ENCODE measurements around the gene PCCA. TPM values are rescaled to one million over a fixed set of nuclear protein-coding genes. Genes with fewer than 3 reads are reported as not detected.

The PCCA gene
- total RNA-seq, 2 donors from 2014 or later = 19.6 to 38.6 TPM

DNA sequence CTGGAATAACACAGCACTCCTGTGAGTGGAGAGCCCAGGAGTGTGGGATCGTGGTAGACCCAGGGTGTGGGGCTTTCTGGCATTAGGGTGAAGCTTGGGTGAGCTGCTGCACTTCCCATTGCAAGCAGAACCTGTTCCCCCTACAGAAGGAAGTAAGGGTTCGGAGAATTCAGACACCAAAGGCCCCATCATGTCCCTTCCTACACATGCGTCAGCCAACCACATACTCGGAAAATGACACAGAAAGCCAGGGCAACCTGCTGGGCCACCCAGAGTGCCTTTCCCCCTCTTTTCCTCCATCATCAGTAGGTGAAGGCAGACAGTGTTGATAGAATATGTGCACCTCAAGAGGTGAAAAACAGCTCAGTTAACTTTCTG is 456.8 kb downstream of the PCCA start:
- DNase-seq (ENCODE audit: low spot score) = no peak
- Histone ChIP-seq H3K36me3 (no peaks in the 10 kb centered on the region), H3K4me3 (no peak overlapping the region), H3K27ac (no peak overlapping the region), H3K9me3 (no peaks in the 10 kb centered on the region), H3K27me3 (no peaks in the 10 kb centered on the region), H3K4me1 (peaks cover 0 to 4% of the 10 kb centered on the region in 2 donors)
- TF ChIP-seq CTCF (IDR thresholded peaks at IDR 0.05) = no peak

- no peak for DNase-seq (ENCODE audit: low spot score)
- no peak overlapping the region for H3K27ac ChIP-seq
These were observed 458.0 kb downstream of the PCCA start for GRCh38 chr13:100546713-100547405.

DNA sequence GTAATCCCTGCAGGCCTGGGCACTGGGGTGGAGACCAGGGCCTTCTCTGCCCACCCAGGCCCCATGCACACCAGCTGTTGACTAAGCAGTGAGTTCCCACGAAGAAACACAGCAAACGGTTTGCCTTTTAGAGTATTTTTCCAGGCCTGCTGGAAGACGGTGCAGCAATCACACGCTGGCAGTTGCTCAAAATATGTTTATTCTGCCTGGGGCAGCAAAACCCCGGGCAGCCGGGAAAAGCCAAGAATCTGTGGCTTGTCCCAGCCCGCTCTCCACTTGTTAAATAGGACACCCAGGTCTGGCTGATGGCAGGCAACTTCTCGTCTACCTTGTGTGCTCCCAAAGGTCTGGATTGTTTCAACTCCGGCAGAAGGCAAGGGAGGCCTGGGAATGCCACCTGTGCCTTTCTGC is 458.9 kb downstream of the PCCA start:
- Histone ChIP-seq H3K27ac (no peak overlapping the region), H3K9me3 (no peaks in the 10 kb centered on the region), H3K36me3 (no peaks in the 10 kb centered on the region), H3K4me3 (no peak overlapping the region), H3K4me1 (peaks cover 0 to 4% of the 10 kb centered on the region in 2 donors), H3K27me3 (no peaks in the 10 kb centered on the region)
- TF ChIP-seq CTCF (IDR thresholded peaks at IDR 0.05) = no peak
- DNase-seq (ENCODE audit: low spot score) = no peak

More at GRCh38 chr13:100546713-100547405, 458.0 kb downstream of the PCCA start:
- no peak overlapping the region for H3K4me3 ChIP-seq
- no peak for TF ChIP-seq CTCF (IDR thresholded peaks at IDR 0.05)
- H3K9me3 ChIP-seq = no peaks in the 10 kb centered on the region
- no peaks in the 10 kb centered on the region for H3K27me3 ChIP-seq
- peaks cover 0 to 4% of the 10 kb centered on the region in 2 donors for H3K4me1 ChIP-seq
- no peaks in the 10 kb centered on the region for H3K36me3 ChIP-seq

DNA sequence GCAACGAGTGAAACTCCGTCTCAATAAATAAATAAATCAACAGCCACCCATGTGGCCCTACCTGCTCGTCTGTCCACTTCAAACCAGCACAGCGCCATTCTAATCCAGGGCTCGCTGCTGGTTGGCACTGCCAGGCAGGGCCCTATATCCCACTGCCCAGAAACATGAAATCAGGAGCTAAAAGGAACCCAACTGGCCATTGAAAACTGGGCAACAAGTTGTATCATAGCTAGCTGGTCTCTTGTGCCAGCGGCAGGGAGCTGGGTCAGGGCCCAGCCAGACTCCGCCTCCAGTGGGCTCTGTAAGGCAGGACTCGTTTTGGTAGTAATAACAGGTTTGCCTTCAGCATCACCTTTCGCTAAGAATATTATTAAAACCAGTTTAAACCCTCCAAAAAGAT is 460.4 kb downstream of the PCCA start:
- H3K4me3 ChIP-seq = no peak overlapping the region
- TF ChIP-seq CTCF (IDR thresholded peaks at IDR 0.05) = no peak
- peak; percentile 34 for DNase-seq (ENCODE audit: low spot score)
- no peaks in the 10 kb centered on the region for H3K27me3 ChIP-seq
- no peaks in the 10 kb centered on the region for H3K36me3 ChIP-seq
- H3K4me1 ChIP-seq = peaks cover 0 to 4% of the 10 kb centered on the region in 2 donors
- no peak overlapping the region for H3K27ac ChIP-seq
- H3K9me3 ChIP-seq = no peaks in the 10 kb centered on the region

DNA sequence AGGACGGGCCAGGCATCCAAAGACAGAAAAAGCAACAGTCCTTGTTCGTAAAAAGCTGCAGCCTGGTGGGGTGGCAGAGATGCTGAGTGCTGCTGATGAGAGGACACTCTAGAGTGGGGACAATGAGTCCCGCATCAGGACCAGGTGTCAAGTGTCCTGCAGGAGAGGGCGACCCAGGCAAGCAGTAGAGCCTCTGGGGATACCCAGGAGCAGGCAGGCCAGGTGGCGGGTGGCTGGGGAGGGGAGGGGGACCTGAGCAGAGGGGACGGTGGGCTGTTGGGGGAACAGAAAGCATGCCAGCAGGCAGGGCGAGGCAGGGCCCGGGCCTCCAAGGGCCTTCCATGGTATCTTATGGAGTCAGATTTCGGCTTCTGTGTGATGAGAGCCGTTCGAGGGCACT is 463.9 kb downstream of the PCCA start:
- DNase-seq (ENCODE audit: low spot score) = no peak
- no peak overlapping the region for H3K4me3 ChIP-seq
- H3K9me3 ChIP-seq = no peaks in the 10 kb centered on the region
- H3K4me1 ChIP-seq = no peaks in the 10 kb centered on the region
- H3K27ac ChIP-seq = no peak overlapping the region
- H3K36me3 ChIP-seq = no peaks in the 10 kb centered on the region
- no peaks in the 10 kb centered on the region for H3K27me3 ChIP-seq
- TF ChIP-seq CTCF (IDR thresholded peaks at IDR 0.05) = no peak

GRCh38 chr13:100559886-100560285 is 471.0 kb downstream of the PCCA start:
- no peak overlapping the region for H3K27ac ChIP-seq

More at GRCh38 chr13:100559886-100560285, 471.0 kb downstream of the PCCA start:
- Histone ChIP-seq H3K9me3 (no peaks in the 10 kb centered on the region), H3K4me1 (no peaks in the 10 kb centered on the region), H3K27me3 (no peaks in the 10 kb centered on the region), H3K36me3 (no peaks in the 10 kb centered on the region), H3K4me3 (no peak overlapping the region)
- no peak for TF ChIP-seq CTCF (IDR thresholded peaks at IDR 0.05)
- no peak for DNase-seq (ENCODE audit: low spot score)
